ENCODE measurements around the gene PRX. TPM values are rescaled to one million over a fixed set of nuclear protein-coding genes. Genes with fewer than 3 reads are reported as not detected.
"Not testable (repeated sequence)": the region's sequence is repeated elsewhere in the genome, so short reads cannot be mapped to it uniquely, and the experiment has no call there.

Gene PRX
- total and polyA plus RNA-seq, 3 donors from 2014 or later, result 3.6 to 5.1 (median 4.9) TPM

DNA sequence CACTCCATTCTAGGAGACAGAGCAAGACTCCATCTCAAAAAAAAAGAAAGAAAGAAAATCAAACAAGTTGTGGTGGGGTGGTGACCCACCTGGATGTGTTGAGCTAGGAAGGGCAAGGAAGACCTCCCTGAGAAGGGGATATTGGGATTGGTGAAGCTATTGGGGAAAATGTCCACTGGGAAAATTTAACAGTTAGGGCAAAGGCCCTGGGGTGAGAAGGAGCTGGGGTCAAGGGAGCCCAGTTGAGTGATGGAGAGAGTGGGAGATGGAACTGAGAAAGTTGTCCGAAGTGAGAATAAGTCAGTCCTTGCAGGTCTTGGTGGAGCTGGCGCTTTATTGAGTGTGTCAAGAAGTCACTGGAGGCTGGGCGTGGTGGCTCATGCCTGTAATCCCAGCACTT is 25.1 kb upstream of the PRX start:
- Histone ChIP-seq H3K27me3 (no peaks in the 10 kb centered on the region), H3K36me3 (ENCODE audit: low read depth, missing control alignments) (no peaks in the 10 kb centered on the region), H3K4me3 (no peak overlapping the region), H3K9me3 (no peaks in the 10 kb centered on the region), H3K4me1 (peaks cover 28% of the 10 kb centered on the region), H3K27ac (no peak overlapping the region)
- TF ChIP-seq POLR2A (IDR thresholded peaks at IDR 0.05) (no peak), CTCF (IDR thresholded peaks at IDR 0.05) (no peak)
- WGBS, 2 donors, result 91 to 92% methylated on average over 3 of the region's 3 CpGs
- no peak for DNase-seq
- intact Hi-C loops (cut with DNase I; ENCODE audit: low total_unique reads), result no loop called here

DNA sequence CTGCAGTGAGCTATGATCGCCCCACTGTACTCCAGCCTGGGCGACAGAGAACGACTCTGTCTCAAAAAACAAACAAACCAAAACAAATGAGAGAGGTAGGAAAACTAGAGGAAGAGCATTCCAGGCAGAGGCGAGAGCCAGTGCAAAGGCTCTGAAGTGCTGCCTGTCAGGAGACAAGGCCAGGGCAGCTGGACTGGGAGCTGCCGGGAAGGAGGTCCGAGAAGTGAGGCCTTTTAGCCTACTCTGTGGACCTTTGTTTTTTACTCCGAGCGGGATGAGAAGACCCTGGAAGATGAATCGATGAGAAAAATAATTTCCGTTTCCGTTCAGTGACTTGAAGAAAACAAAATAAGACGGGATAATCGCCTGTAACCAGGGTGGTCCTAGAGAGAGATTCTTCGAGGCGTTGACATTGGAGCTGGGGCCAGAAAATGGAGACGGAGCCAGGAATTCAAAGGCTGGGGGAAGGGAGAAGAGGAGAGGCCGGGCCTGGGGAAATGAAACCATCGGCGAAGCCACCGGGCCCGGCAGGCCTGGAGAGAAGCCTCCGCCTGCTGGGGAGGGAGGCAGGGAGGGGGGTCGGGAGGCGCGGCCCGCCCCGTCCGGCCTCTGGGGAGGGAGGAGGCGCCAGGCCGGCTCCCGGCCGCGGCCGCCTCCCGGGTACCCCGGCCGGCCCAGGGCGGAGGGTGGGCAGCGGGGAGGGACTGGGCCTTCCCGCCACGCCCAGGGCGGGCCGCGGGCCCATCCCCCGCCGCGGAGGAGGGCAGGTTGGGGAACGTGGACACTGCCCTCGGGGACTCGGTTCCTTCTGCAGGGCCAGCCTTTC is 20.4 kb upstream of the PRX start:
- Histone ChIP-seq H3K4me1 (peaks cover 25% of the 10 kb centered on the region), H3K27ac (peak overlapping the region; percentile 95 to 96), H3K36me3 (ENCODE audit: low read depth, missing control alignments) (no peaks in the 10 kb centered on the region), H3K9me3 (no peaks in the 10 kb centered on the region), H3K4me3 (peak overlapping the region; percentile 46 to 69), H3K27me3 (no peaks in the 10 kb centered on the region)
- TF ChIP-seq CTCF (IDR thresholded peaks at IDR 0.05) (no peak), POLR2A (IDR thresholded peaks at IDR 0.05) (no peak)
- peak; percentile 87 for DNase-seq
- intact Hi-C loops (cut with DNase I; ENCODE audit: low total_unique reads), result no loop called here
- 0% methylated on average over 25 to 50 of the region's 50 CpGs for WGBS, 2 donors

GRCh38 chr19:40432760-40433159 is 19.6 kb upstream of the PRX start:
- intact Hi-C loops (cut with DNase I; ENCODE audit: low total_unique reads); H3K27me3 ChIP-seq; DNase-seq; H3K9me3 ChIP-seq; H3K36me3 ChIP-seq (ENCODE audit: low read depth, missing control alignments): not testable (repeated sequence)
- Histone ChIP-seq H3K27ac (peak overlapping the region; percentile 95 to 96), H3K4me3 (peak overlapping the region; percentile 46 to 69), H3K4me1 (peaks cover 25% of the 10 kb centered on the region)
- WGBS, 2 donors, result 19 to 23% methylated on average over 7 of the region's 7 CpGs

GRCh38 chr19:40431698-40432097 is 18.5 kb upstream of the PRX start:
- H3K27me3 ChIP-seq, result no peaks in the 10 kb centered on the region
- TF ChIP-seq POLR2A (IDR thresholded peaks at IDR 0.05) (no peak), CTCF (IDR thresholded peaks at IDR 0.05) (no peak)
- DNase-seq, result no peak
- H3K27ac ChIP-seq, result peak overlapping the region in 1 of 2 donors; percentile 96
- H3K4me3 ChIP-seq, result no peak overlapping the region
- H3K4me1 ChIP-seq, result peaks cover 25% of the 10 kb centered on the region
- intact Hi-C loops (cut with DNase I; ENCODE audit: low total_unique reads), result no loop called here
- no peaks in the 10 kb centered on the region for H3K36me3 ChIP-seq (ENCODE audit: low read depth, missing control alignments)
- 81 to 83% methylated on average over 3 of the region's 3 CpGs for WGBS, 2 donors
- no peaks in the 10 kb centered on the region for H3K9me3 ChIP-seq

DNA sequence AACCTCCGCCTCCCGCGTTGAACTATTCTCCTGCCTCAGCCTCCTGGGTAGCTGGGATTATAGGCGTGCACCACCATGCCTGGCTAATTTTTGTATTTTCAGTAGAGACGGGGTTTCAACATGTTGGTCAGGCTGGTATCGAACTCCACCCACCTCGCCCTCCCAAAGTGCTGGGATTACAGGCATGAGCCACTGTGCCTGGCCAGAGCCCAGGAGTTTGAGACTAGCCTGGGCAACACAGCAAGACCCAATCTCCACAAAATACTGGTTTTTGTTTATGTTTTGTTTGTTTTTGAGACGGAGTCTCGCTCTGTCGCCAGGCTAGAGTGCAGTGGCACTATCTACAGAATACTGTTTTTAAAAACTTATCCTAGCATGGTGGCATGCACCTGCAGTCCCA is 17.1 kb upstream of the PRX start:
- H3K27me3 ChIP-seq; H3K4me3 ChIP-seq; H3K27ac ChIP-seq; H3K36me3 ChIP-seq (ENCODE audit: low read depth, missing control alignments); H3K9me3 ChIP-seq; intact Hi-C loops (cut with DNase I; ENCODE audit: low total_unique reads); DNase-seq: not testable (repeated sequence)
- peaks cover 25% of the 10 kb centered on the region for H3K4me1 ChIP-seq
- WGBS, 2 donors, result 97 to 100% methylated on average over 5 to 10 of the region's 10 CpGs

DNA sequence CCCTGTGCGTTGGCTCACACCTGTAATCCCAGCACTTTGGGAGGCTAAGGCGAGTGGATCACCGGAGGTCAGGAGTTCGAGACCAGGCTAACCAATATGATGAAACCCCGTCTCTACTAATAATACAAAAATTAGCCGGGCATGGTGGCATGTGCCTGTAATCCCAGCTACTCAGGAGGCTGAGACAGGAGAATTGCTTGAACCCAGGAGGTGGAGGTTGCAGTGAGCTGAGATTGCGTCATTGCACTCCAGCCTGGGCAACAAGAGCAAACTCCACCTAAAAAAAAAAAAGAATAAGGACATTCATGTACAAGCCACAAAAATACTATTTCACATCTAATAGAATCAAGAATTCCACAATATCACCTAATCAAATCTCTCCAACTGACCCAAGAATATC is 15.0 kb upstream of the PRX start:
- H3K27me3 ChIP-seq; DNase-seq; H3K9me3 ChIP-seq; H3K27ac ChIP-seq; H3K36me3 ChIP-seq (ENCODE audit: low read depth, missing control alignments); intact Hi-C loops (cut with DNase I; ENCODE audit: low total_unique reads); H3K4me3 ChIP-seq: not testable (repeated sequence)
- H3K4me1 ChIP-seq, result peaks cover 23% of the 10 kb centered on the region
- WGBS, 2 donors, result 70 to 76% methylated on average over 7 of the region's 7 CpGs
